HepG2 (cell line): ENCODE results near the gene LRP1B. TPM values are rescaled to one million over a fixed set of nuclear protein-coding genes. Genes with fewer than 3 reads are reported as not detected.

Experiments
- ATAC-seq: fragments of 200-7000 bp; cut with Tn5 transposase; 3 replicates; pipeline ENCODE4 v1.9.1; 2020; ENCODE audit warnings: mild to moderate bottlenecking, moderate library complexity
- BruUV-seq: library from RNA; stranded (reverse); fragments of 400-500 nt; replicated peaks from 2 replicates; lab custom pipeline; 2021; lab: Mats Ljungman, UMichigan
- CTCF ChIA-PET: fragments of 300-600 bp; formaldehyde crosslinking; extraction: SDS; loops from one replicate; lab custom pipeline; 2021; ENCODE audit warnings: low total read pairs, inconsistent platforms, low intra/inter-chr PET ratio; lab: Yijun Ruan, JAX
- POLR2A ChIA-PET: fragments of 350-600 bp; sonication (Branson Sonifier 250); formaldehyde crosslinking; loops from one replicate; lab custom pipeline; 2020; ENCODE audit warnings: antibody characterized with exemption, inconsistent platforms; lab: Yijun Ruan, JAX
- DNase-seq: peaks from one replicate; pipeline ENCODE4 v3.0.0-alpha.2; 2015; ENCODE audit warnings: low spot score
- FAIRE-seq: peaks from 3 replicates; lab custom pipeline; 2011; peaks lifted over from hg19 to GRCh38; lab: Jason Lieb, UNC
- H2AFZ ChIP-seq: one replicate; pipeline ENCODE4 v1.6.1; 2011; ENCODE audit warnings: low read length, inconsistent platforms
- H3K27ac ChIP-seq: fragments of 300-600 bp; 3 replicates; pipeline ENCODE4 v1.8.0; 2011; ENCODE audit warnings: mixed run types, mild to moderate bottlenecking, mixed read lengths, low read length, inconsistent platforms; ENCODE audit not compliant: insufficient read depth; ENCODE audit errors: extremely low read length
- H3K27me3 ChIP-seq, 2 experiments: fragments of 200-600 bp in 1 of 2; 2 replicates in 1 of 2; 3 replicates in 1 of 2; pipeline versions ENCODE4 v1.6.0 to v1.8.0; 2011; ENCODE audit warnings: low read length in 2 of 2, mild to moderate bottlenecking in 2 of 2, moderate library complexity in 2 of 2, inconsistent platforms in 1 of 2; ENCODE audit not compliant: insufficient read depth in 2 of 2, control insufficient read depth in 1 of 2
- H3K36me3 ChIP-seq, 2 experiments: fragments of 200-600 bp in 1 of 2; replicated peaks in 1 of 2; 2 replicates in 1 of 2; 3 replicates in 1 of 2; pipeline versions ENCODE4 v1.5.1 to v1.8.0; 2011; ENCODE audit warnings: low read length in 2 of 2, inconsistent platforms in 1 of 2; ENCODE audit not compliant: insufficient read depth in 2 of 2, control insufficient read depth in 1 of 2
- H3K4me1 ChIP-seq: 2 replicates; pipeline ENCODE4 v1.5.1; 2012; ENCODE audit warnings: low read length, inconsistent platforms; ENCODE audit not compliant: insufficient read depth
- H3K4me2 ChIP-seq: 2 replicates; pipeline ENCODE4 v1.6.0; 2011; ENCODE audit warnings: low read depth, low read length, inconsistent platforms
- H3K4me3 ChIP-seq, 3 experiments: fragments of 200-600 bp in 1 of 3; sonication (generic), shearing (Covaris generic) in 1 of 3; replicated peaks in 1 of 3; 2 replicates each; pipeline ENCODE4 v1.5.1; 2011 to 2016; ENCODE audit warnings: low read length in 3 of 3, inconsistent platforms in 2 of 3, low read depth in 2 of 3, mild to moderate bottlenecking in 2 of 3, control low read depth in 1 of 3, mixed read lengths in 1 of 3; ENCODE audit not compliant: insufficient read depth in 1 of 3
- H3K79me2 ChIP-seq: one replicate; pipeline ENCODE4 v1.6.1; 2011; ENCODE audit warnings: low read length, inconsistent platforms; ENCODE audit not compliant: insufficient read depth
- H3K9ac ChIP-seq: 2 replicates; pipeline ENCODE4 v1.6.0; 2011; ENCODE audit warnings: mild to moderate bottlenecking, low read depth, low read length, inconsistent platforms; ENCODE audit not compliant: insufficient read depth
- H3K9me3 ChIP-seq: 2 replicates; pipeline ENCODE4 v1.5.1; 2012; ENCODE audit warnings: mild to moderate bottlenecking, low read length
- H4K20me1 ChIP-seq: 2 replicates; pipeline ENCODE4 v1.6.0; 2011; ENCODE audit warnings: inconsistent platforms, mild to moderate bottlenecking, low read length, moderate library complexity; ENCODE audit not compliant: insufficient read depth
- MEIS2 ChIP-seq: sonication (generic); formaldehyde crosslinking; IDR thresholded peaks from 2 replicates; pipeline ENCODE4 v1.9.0; 2021; ENCODE audit warnings: mild to moderate bottlenecking, missing genetic modification reagents
- NFYC ChIP-seq: IDR thresholded peaks from 2 replicates; pipeline ENCODE4 v1.6.1; 2016; ENCODE audit warnings: missing genetic modification reagents, missing compliant biosample characterization
- ZNF335 ChIP-seq: sonication (generic); formaldehyde crosslinking; IDR thresholded peaks from 2 replicates; pipeline ENCODE4 v1.4.0; 2020; ENCODE audit warnings: missing genetic modification reagents
- WGBS: methylation state at CpG from one replicate; pipeline ENCODE4 v1.1.6; 2017; ENCODE audit warnings: low lambda C conversion rate; 5-methylcytosine and 5-hydroxymethylcytosine counted together
- in situ Hi-C: cut with HindIII; loops from 2 replicates; pipeline ENCODE4 v1.10.0; 2017; ENCODE audit warnings: low pct_unique_long_range_greater_than_20kb; ENCODE audit not compliant: extremely low pct_ligation_motif_present
- intact Hi-C: fragments of 100-400 bp; cut with micrococcal nuclease; formaldehyde crosslinking; loops from one replicate; pipeline ENCODE4 v1.10.0; 2022; ENCODE audit not compliant: unreplicated experiment
- polyA plus RNA-seq, 8 experiments: library from polyadenylated mRNA; depleted of rRNA in 3 of 8; stranded (reverse) in 7 of 8; unstranded in 1 of 8; fragments of >200 nt; fragmentation: Illumina TruSeq in 4 of 8; extraction: Trizol in 4 of 8; gene quantifications; 2 replicates each; pipeline versions ENCODE4 v1.2.1 to v1.2.3, GENCODE V29; 2011 to 2016; ENCODE audit warnings: low read depth in 4 of 8, missing spikeins in 1 of 8, mixed read lengths in 1 of 8; ENCODE audit not compliant: insufficient read depth in 1 of 8
- total RNA-seq, 5 experiments: library from RNA; depleted of rRNA; stranded (reverse); fragments of >200 nt; fragmentation: Illumina TruSeq; extraction: Trizol; gene quantifications; 2 replicates each; pipeline ENCODE4 v1.2.3, GENCODE V29; 2016; ENCODE audit warnings: low read depth in 1 of 5
- TF ChIP-seq, protein P1 (sequence below): IDR thresholded peaks from 2 replicates; pipeline ENCODE4 v1.6.1; 2016; ENCODE audit warnings: missing compliant biosample characterization, missing genetic modification reagents, borderline replicate concordance

Gene LRP1B
- total and polyA plus RNA-seq, 2 of the 13 experiments (the other 11 are each of a cell fraction or from before 2014, with no cell fraction given) = 0.04 TPM; not detected in 1

GRCh38 chr2:140892911-140893637, 1237.7 kb downstream of the LRP1B start:
- no peak overlapping the region for H3K4me2 ChIP-seq
- BruUV-seq = no TSS peak
- no peak overlapping the region for H3K9ac ChIP-seq
- no peak for FAIRE-seq
- no peaks in the 10 kb centered on the region for H3K27me3 ChIP-seq
- H3K4me1 ChIP-seq = no peaks in the 10 kb centered on the region
- H3K79me2 ChIP-seq = no peaks in the 10 kb centered on the region
- H3K9me3 ChIP-seq = no peaks in the 10 kb centered on the region
- no peaks in the 10 kb centered on the region for H3K36me3 ChIP-seq
- no peak for ATAC-seq
- intact Hi-C loops (no loop called here), in situ Hi-C loops (no loop called here)
- H2AFZ ChIP-seq = no peak overlapping the region
- H3K4me3 ChIP-seq = no peak overlapping the region
- CTCF ChIA-PET = no interaction called here
- TF ChIP-seq MEIS2 (CRISPR knock-in tag) = no peak
- TF ChIP-seq ZNF335 (CRISPR knock-in tag) = no peak
- TF ChIP-seq, all 625 proteins: peak for 0
- Histone ChIP-seq H4K20me1 (no peaks in the 10 kb centered on the region), H3K27ac (no peak overlapping the region)
- POLR2A ChIA-PET = no interaction called here
- 8% methylated on average over 3 of the region's 3 CpGs for WGBS
- DNase-seq = no peak

DNA sequence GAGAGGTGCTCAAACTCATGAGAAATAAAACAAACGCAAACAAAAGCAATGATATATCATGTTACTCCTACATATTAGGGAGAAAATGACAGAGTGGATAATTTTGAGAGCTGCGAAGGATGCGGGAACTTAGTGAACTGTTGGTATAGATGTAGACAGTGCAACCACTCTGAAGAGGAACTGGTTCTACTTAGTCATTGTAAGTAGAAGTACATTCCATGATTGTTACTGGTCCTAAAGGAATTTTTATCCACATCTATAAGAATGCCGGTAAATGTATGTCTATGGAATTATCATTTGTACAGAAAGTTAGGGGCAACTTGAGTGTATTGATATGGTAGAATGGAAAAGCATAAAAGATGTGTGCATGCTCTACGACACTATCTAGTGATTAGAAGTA, 1238.4 kb downstream of the LRP1B start:
- DNase-seq (no peak), FAIRE-seq (no peak), ATAC-seq (no peak)
- POLR2A ChIA-PET = no interaction called here
- Histone ChIP-seq H3K4me1 (no peaks in the 10 kb centered on the region), H3K9ac (no peak overlapping the region), H3K4me2 (no peak overlapping the region), H3K9me3 (no peaks in the 10 kb centered on the region), H3K4me3 (no peak overlapping the region), H3K36me3 (no peaks in the 10 kb centered on the region), H4K20me1 (no peaks in the 10 kb centered on the region), H2AFZ (no peak overlapping the region), H3K79me2 (no peaks in the 10 kb centered on the region), H3K27ac (no peak overlapping the region), H3K27me3 (no peaks in the 10 kb centered on the region)
- TF ChIP-seq, protein P1, sequence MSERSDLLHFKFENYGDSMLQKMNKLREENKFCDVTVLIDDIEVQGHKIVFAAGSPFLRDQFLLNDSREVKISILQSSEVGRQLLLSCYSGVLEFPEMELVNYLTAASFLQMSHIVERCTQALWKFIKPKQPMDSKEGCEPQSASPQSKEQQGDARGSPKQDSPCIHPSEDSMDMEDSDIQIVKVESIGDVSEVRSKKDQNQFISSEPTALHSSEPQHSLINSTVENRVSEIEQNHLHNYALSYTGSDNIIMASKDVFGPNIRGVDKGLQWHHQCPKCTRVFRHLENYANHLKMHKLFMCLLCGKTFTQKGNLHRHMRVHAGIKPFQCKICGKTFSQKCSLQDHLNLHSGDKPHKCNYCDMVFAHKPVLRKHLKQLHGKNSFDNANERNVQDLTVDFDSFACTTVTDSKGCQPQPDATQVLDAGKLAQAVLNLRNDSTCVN (CRISPR knock-in tag) = no peak
- no peak for TF ChIP-seq NFYC (CRISPR knock-in tag)
- intact Hi-C loops = no loop called here
- in situ Hi-C loops = no loop called here
- CTCF ChIA-PET = no interaction called here
- no TSS peak for BruUV-seq
- WGBS = 28% methylated on average over 5 of the region's 5 CpGs
